GM12878 (cell line): ENCODE data around the gene ADARB1. TPM values are rescaled to one million over a fixed set of nuclear protein-coding genes. Genes with fewer than 3 reads are reported as not detected.

ENCODE experiments used
- ATAC-seq: fragments of 200-7000 bp; cut with Tn5 transposase; 3 replicates; pipeline ENCODE4 v1.9.1; 2020; ENCODE audit warnings: mild to moderate bottlenecking, moderate library complexity
- BruUV-seq: library from RNA; stranded (reverse); fragments of 400-500 nt; replicated peaks from 2 replicates; lab custom pipeline; 2021; lab: Mats Ljungman, UMichigan
- CTCF ChIA-PET: fragments of 300-600 bp; sonication (Branson Sonifier 250); formaldehyde crosslinking; extraction: SDS; loops from one replicate; lab custom pipeline; 2021; ENCODE audit warnings: inconsistent platforms; lab: Yijun Ruan, JAX
- POLR2A ChIA-PET: fragments of 350-600 bp; formaldehyde crosslinking; extraction: SDS; loops from one replicate; lab custom pipeline; 2021; ENCODE audit warnings: inconsistent platforms; lab: Charles Lee
- RAD21 ChIA-PET: fragments of 300-600 bp; sonication (Branson Sonifier 250); formaldehyde crosslinking; loops from one replicate; lab custom pipeline; 2023; ENCODE audit warnings: antibody characterized with exemption; ENCODE audit not compliant: unreplicated experiment; lab: Charles Lee
- SMC1A ChIA-PET: fragments of 300-600 bp; sonication (Branson Sonifier 250); formaldehyde crosslinking; loops from one replicate; lab custom pipeline; 2023; ENCODE audit not compliant: unreplicated experiment, uncharacterized antibody; lab: Charles Lee
- DNase-seq: peaks from one replicate; pipeline ENCODE4 v3.0.0-alpha.2; 2011; ENCODE audit warnings: low read depth, low spot score
- FAIRE-seq: peaks from 3 replicates; lab custom pipeline; 2011; peaks lifted over from hg19 to GRCh38; lab: Jason Lieb, UNC
- H2AFZ ChIP-seq: 2 replicates; pipeline ENCODE4 v1.6.0; 2011; ENCODE audit warnings: low read depth, low read length, control low read depth; ENCODE audit not compliant: control insufficient read depth
- H3K27ac ChIP-seq: 2 replicates; pipeline ENCODE4 v1.5.1; 2011; ENCODE audit warnings: control low read depth; ENCODE audit not compliant: control insufficient read depth, insufficient read depth
- H3K27me3 ChIP-seq, 2 experiments: replicated peaks in 1 of 2; 2 replicates each; pipeline versions ENCODE4 v1.6.0 to v1.6.1; 2011; ENCODE audit warnings: low read length in 1 of 2; ENCODE audit not compliant: control insufficient read depth in 2 of 2, insufficient read depth in 2 of 2
- H3K36me3 ChIP-seq, 2 experiments: 2 replicates each; pipeline ENCODE4 v1.5.1; 2011; ENCODE audit warnings: low read length in 1 of 2; ENCODE audit not compliant: control insufficient read depth in 2 of 2, insufficient read depth in 2 of 2
- H3K4me1 ChIP-seq: 2 replicates; pipeline ENCODE4 v1.6.1; 2011; ENCODE audit warnings: mild to moderate bottlenecking, low read length, moderate library complexity, mixed read lengths; ENCODE audit not compliant: control insufficient read depth, insufficient read depth
- H3K4me2 ChIP-seq: 2 replicates; pipeline ENCODE4 v1.6.0; 2011; ENCODE audit warnings: control low read depth; ENCODE audit not compliant: control insufficient read depth, insufficient read depth
- H3K4me3 ChIP-seq: fragments of 200-600 bp; sonication (generic); 2 replicates; pipeline ENCODE4 v1.5.1; 2016
- H3K79me2 ChIP-seq: 2 replicates; pipeline ENCODE4 v1.6.0; 2011; ENCODE audit warnings: low read length; ENCODE audit not compliant: control insufficient read depth, insufficient read depth
- H3K9ac ChIP-seq: 2 replicates; pipeline ENCODE4 v1.8.0; 2011; ENCODE audit warnings: low read length, control low read depth, mixed read lengths; ENCODE audit not compliant: control insufficient read depth, insufficient read depth
- H3K9me3 ChIP-seq: replicated peaks from 3 replicates; pipeline ENCODE4 v1.5.1; 2011; ENCODE audit warnings: mild to moderate bottlenecking, low read length; ENCODE audit not compliant: control insufficient read depth, insufficient read depth
- H4K20me1 ChIP-seq: 2 replicates; pipeline ENCODE4 v1.6.0; 2011; ENCODE audit not compliant: control insufficient read depth, insufficient read depth
- ELK1 ChIP-seq: IDR thresholded peaks from 2 replicates; pipeline ENCODE4 v1.6.1; 2012; ENCODE audit warnings: low read depth, low read length, improper control_type of control experiment
- JUND ChIP-seq: IDR thresholded peaks from 2 replicates; pipeline ENCODE4 v1.6.1; 2012; ENCODE audit warnings: low read depth, mild to moderate bottlenecking, low read length, improper control_type of control experiment, moderate library complexity
- LARP7 ChIP-seq: fragments of 450-650 bp; IDR thresholded peaks from 2 replicates; pipeline ENCODE4 v1.6.1; 2017; ENCODE audit warnings: mild to moderate bottlenecking
- SMAD5 ChIP-seq: IDR thresholded peaks from 2 replicates; pipeline ENCODE4 v1.6.1; 2016; ENCODE audit warnings: antibody characterized with exemption, low read depth
- SREBF1 ChIP-seq: IDR thresholded peaks from 2 replicates; pipeline ENCODE4 v1.6.1; 2012; ENCODE audit warnings: mild to moderate bottlenecking, low read length
- YBX1 ChIP-seq: fragments of 450-650 bp; IDR thresholded peaks from 2 replicates; pipeline ENCODE4 v1.6.1; 2016; ENCODE audit warnings: antibody characterized with exemption
- ZBTB40 ChIP-seq: fragments of 450-650 bp; IDR thresholded peaks from 2 replicates; pipeline ENCODE4 v1.6.1; 2016; ENCODE audit warnings: mild to moderate bottlenecking, moderate library complexity, borderline replicate concordance
- WGBS: methylation state at CpG from one replicate; pipeline ENCODE4 v1.1.6; 2016; ENCODE audit warnings: low lambda C conversion rate; ENCODE audit not compliant: insufficient replicate concordance, insufficient coverage; ENCODE audit errors: missing lambda C conversion rate; 5-methylcytosine and 5-hydroxymethylcytosine counted together
- in situ Hi-C: fragments of 300-500 bp; cut with MboI; formaldehyde crosslinking; loops from 9 replicates; pipeline ENCODE4 v1.14.3; 2018; ENCODE audit warnings: mixed read lengths
- intact Hi-C: fragments of 100-400 bp; cut with micrococcal nuclease; formaldehyde crosslinking; loops from one replicate; pipeline ENCODE4 v1.14.2; 2022; ENCODE audit not compliant: unreplicated experiment
- polyA plus RNA-seq, 11 experiments: library from polyadenylated mRNA; depleted of rRNA in 4 of 11; unstranded in 6 of 11; stranded (reverse) in 5 of 11; fragments of >200 nt; fragmentation: Nextera tagmentation in 4 of 11; fragmentation: Illumina TruSeq in 1 of 11; extraction: Ambion mirVana in 4 of 11; extraction: Trizol in 1 of 11; gene quantifications; 1 replicate in 1 of 11; 2 replicates in 10 of 11; pipeline versions ENCODE4 v1.2.1 to v1.2.3, GENCODE V29; 2011 to 2016; ENCODE audit warnings: inconsistent platforms in 2 of 11, missing spikeins in 2 of 11, low read depth in 1 of 11
- total RNA-seq, 4 experiments: library from RNA; depleted of rRNA in 3 of 4; stranded (reverse); fragments of >200 nt in 3 of 4; fragmentation: Illumina TruSeq in 1 of 4; extraction: Trizol in 1 of 4; gene quantifications; 2 replicates each; pipeline versions ENCODE4 v1.2.1 to v1.2.3, GENCODE V29; 2013 to 2021
- TF ChIP-seq, protein P1 (sequence below): IDR thresholded peaks from 2 replicates; pipeline ENCODE4 v1.6.1; 2011; ENCODE audit warnings: borderline replicate concordance, low read depth, mild to moderate bottlenecking, moderate library complexity, mixed read lengths, low read length; ENCODE audit not compliant: insufficient read depth; ENCODE audit errors: extremely low read length
- TF ChIP-seq, protein P2 (sequence below): IDR thresholded peaks from 2 replicates; pipeline ENCODE4 v1.6.1; 2011; ENCODE audit warnings: borderline replicate concordance, low read depth, mild to moderate bottlenecking, moderate library complexity, low read length; ENCODE audit not compliant: insufficient read depth, poor library complexity, severe bottlenecking

ADARB1 gene
- total and polyA plus RNA-seq, 10 of the 15 experiments (the other 5 are each of a cell fraction or from before 2014, with no cell fraction given): 5.7 to 61.7 (median 25.3) TPM

DNA sequence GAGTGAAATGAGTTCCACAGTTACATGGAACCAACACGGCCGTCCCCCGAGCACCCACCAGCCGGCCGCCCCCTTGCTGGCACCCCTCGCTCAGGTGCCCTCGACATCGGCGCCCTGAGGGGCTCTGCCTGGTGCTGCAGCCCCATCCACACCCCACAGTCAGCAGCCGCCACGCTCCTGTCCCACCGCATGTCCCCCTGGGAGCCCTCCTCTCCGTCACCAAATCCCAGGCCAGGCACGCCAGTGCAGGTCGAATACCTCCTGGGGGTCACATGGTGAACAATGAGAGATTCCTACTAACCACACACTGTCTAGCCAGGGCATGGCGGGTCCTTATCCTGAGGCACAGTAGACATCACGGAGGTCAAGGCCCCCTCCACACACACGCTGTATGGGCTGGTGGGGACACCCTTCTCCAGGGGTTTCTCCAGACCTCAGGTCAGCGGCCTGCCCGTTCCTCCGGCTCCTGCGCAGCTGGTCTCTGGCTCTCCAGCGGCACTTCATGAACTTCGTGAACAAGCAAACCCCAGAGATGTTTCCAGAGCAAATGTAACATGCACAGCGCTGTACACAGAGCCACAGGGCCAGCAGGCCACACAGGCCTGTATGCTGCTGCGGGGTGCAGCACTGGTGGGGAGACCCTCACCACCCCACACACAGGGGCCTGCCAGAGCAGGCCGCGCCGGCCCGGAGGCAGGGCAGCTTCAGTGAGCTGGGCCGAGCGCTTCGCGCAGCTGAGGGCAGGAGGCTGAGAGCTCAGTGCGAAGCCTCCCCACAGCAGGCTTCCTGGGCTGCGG lies 191.5 kb downstream of the ADARB1 start:
- no peak for DNase-seq
- Histone ChIP-seq H4K20me1 (no peaks in the 10 kb centered on the region), H3K4me3 (no peak overlapping the region), H3K79me2 (no peaks in the 10 kb centered on the region), H3K9me3 (no peaks in the 10 kb centered on the region; the same call in 2 of the 3 replicates), H3K27ac (no peak overlapping the region), H3K36me3 (peaks cover 16 to 19% of the 10 kb centered on the region in 2 experiments; a peak in 3 of 4 replicates), H3K27me3 (no peaks in the 10 kb centered on the region), H2AFZ (no peak overlapping the region), H3K4me1 (peaks cover 5% of the 10 kb centered on the region), H3K9ac (no peak overlapping the region), H3K4me2 (no peak overlapping the region)
- TF ChIP-seq YBX1 (no peak), SMAD5 (no peak), JUND (no peak), LARP7 (no peak), ELK1 (no peak), SREBF1 (no peak), ZBTB40 (no peak)
- TF ChIP-seq, protein P1, sequence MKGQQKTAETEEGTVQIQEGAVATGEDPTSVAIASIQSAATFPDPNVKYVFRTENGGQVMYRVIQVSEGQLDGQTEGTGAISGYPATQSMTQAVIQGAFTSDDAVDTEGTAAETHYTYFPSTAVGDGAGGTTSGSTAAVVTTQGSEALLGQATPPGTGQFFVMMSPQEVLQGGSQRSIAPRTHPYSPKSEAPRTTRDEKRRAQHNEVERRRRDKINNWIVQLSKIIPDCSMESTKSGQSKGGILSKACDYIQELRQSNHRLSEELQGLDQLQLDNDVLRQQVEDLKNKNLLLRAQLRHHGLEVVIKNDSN: no peak
- TF ChIP-seq, protein P2, sequence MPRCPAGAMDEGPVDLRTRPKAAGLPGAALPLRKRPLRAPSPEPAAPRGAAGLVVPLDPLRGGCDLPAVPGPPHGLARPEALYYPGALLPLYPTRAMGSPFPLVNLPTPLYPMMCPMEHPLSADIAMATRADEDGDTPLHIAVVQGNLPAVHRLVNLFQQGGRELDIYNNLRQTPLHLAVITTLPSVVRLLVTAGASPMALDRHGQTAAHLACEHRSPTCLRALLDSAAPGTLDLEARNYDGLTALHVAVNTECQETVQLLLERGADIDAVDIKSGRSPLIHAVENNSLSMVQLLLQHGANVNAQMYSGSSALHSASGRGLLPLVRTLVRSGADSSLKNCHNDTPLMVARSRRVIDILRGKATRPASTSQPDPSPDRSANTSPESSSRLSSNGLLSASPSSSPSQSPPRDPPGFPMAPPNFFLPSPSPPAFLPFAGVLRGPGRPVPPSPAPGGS: no peak
- RAD21 ChIA-PET: no interaction called here
- FAIRE-seq: no peak
- in situ Hi-C loops: no loop called here
- POLR2A ChIA-PET: no interaction called here
- no TSS peak for BruUV-seq
- 99% methylated on average over 36 of the region's 36 CpGs for WGBS
- SMC1A ChIA-PET: no interaction called here
- ATAC-seq: no peak
- intact Hi-C loops: no loop called here
- CTCF ChIA-PET: no interaction called here
